ENCODE results near the gene KRT1.

DNA sequence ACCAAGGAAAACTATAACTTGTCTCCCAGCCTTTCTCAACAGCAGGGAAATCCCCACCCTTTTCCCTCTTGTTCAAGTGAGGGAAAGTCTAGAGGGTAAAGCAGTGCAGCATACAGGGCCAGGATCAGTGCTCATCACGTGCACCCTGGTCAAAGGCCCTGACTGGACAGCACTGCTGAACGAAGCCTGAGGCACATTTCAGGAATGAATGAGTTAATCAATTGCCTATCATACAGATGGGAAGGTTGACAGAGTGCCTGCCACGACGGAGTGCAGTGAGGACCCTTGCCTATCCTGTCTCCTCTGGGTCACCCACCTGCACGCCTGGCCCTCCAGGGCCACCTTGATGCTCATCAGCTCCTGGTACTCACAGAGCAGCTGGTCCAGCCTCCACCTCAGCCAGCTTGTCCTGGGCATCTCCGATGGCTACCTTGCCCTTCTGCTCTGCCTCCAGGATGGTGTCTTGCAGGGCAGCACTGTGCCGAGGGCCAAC, 50.2 kb downstream of the KRT1 start:
- TF ChIP-seq, protein P1, sequence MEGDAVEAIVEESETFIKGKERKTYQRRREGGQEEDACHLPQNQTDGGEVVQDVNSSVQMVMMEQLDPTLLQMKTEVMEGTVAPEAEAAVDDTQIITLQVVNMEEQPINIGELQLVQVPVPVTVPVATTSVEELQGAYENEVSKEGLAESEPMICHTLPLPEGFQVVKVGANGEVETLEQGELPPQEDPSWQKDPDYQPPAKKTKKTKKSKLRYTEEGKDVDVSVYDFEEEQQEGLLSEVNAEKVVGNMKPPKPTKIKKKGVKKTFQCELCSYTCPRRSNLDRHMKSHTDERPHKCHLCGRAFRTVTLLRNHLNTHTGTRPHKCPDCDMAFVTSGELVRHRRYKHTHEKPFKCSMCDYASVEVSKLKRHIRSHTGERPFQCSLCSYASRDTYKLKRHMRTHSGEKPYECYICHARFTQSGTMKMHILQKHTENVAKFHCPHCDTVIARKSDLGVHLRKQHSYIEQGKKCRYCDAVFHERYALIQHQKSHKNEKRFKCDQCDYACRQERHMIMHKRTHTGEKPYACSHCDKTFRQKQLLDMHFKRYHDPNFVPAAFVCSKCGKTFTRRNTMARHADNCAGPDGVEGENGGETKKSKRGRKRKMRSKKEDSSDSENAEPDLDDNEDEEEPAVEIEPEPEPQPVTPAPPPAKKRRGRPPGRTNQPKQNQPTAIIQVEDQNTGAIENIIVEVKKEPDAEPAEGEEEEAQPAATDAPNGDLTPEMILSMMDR (IDR thresholded peaks at IDR 0.05; ENCODE audit: low read length) = no peak
- TF ChIP-seq EZH2phosphoT487 (IDR thresholded peaks at IDR 0.05; ENCODE audit: low read length) (no peak), EZH2 (optimal IDR thresholded peaks at IDR 0.05; ENCODE audit: low read depth, low read length) (no peak)
